Small intestine (tissue), 7 donors: ENCODE measurements around the gene CD101. TPM values are rescaled to one million over a fixed set of nuclear protein-coding genes. Genes with fewer than 3 reads are reported as not detected.

Source experiments
- DNase-seq, 2 donors: peaks; one replicate each; pipeline versions ENCODE4 v3.0.0 to v3.0.0-alpha.2; 2013
- FAIRE-seq: peaks from 2 replicates; lab custom pipeline; 2012; peaks lifted over from hg19 to GRCh38; lab: Jason Lieb, UNC
- H3K27ac ChIP-seq, 3 donors: one replicate each; pipeline ENCODE4 v1.5.1; 2013; ENCODE audit warnings: low read length in 2 of 3, mild to moderate bottlenecking in 2 of 3, control low read depth in 1 of 3, inconsistent platforms in 1 of 3, low read depth in 1 of 3, moderate library complexity in 1 of 3
- H3K27me3 ChIP-seq, 3 donors: one replicate each; pipeline ENCODE4 v1.6.1; 2013; ENCODE audit warnings: low read length in 3 of 3, inconsistent platforms in 1 of 3; ENCODE audit not compliant: control insufficient read depth in 3 of 3, insufficient read depth in 3 of 3
- H3K36me3 ChIP-seq, 3 donors: one replicate each; pipeline ENCODE4 v1.6.1; 2013; ENCODE audit warnings: low read length in 3 of 3, inconsistent platforms in 1 of 3, low read depth in 1 of 3, mild to moderate bottlenecking in 1 of 3, moderate library complexity in 1 of 3; ENCODE audit not compliant: control insufficient read depth in 3 of 3, insufficient read depth in 2 of 3
- H3K4me1 ChIP-seq, 3 donors: one replicate each; pipeline ENCODE4 v1.6.1; 2013; ENCODE audit warnings: low read length in 2 of 3, inconsistent platforms in 1 of 3, low read depth in 1 of 3, mild to moderate bottlenecking in 1 of 3, moderate library complexity in 1 of 3; ENCODE audit not compliant: control insufficient read depth in 3 of 3, insufficient read depth in 2 of 3
- H3K4me3 ChIP-seq, 3 donors: one replicate each; pipeline ENCODE4 v1.5.1; 2013; ENCODE audit warnings: low read length in 3 of 3, control low read depth in 1 of 3, inconsistent platforms in 1 of 3, low read depth in 1 of 3, mild to moderate bottlenecking in 1 of 3, moderate library complexity in 1 of 3
- H3K9me3 ChIP-seq, 2 donors: one replicate each; pipeline ENCODE4 v1.6.1; 2013; ENCODE audit warnings: low read depth in 1 of 2, low read length in 1 of 2; ENCODE audit not compliant: control insufficient read depth in 2 of 2, insufficient read depth in 1 of 2
- WGBS, 3 donors: extraction: QIAGEN DNeasy Blood & Tissue Kit; methylation state at CpG; one replicate each; pipeline ENCODE4 v1.1.7; 2013; 5-methylcytosine and 5-hydroxymethylcytosine counted together
- polyA plus RNA-seq, 4 donors: library from polyadenylated mRNA; stranded (reverse) in 3 of 4; unstranded in 1 of 4; fragments of 200-250 nt in 3 of 4; fragments of 120-200 nt in 1 of 4; gene quantifications; one replicate each; pipeline versions ENCODE4 v1.2.1 to v1.2.3, GENCODE V29; 2013
- donor health status: healthy with polysubstance abuse.
- donor health status: control.
- donor health status: control.
- donor health status: Bipolar disorder and iron deficiency.
- donor health status: healthy.

CD101 gene
- polyA plus RNA-seq, 4 donors: 1.3 to 6.2 (median 3.0) TPM

- 77 to 88% (median 78%) methylated on average over 2 of the region's 2 CpGs for WGBS, 3 donors
Observed at GRCh38 chr1:116981521-116982037, 20.0 kb upstream of the CD101 start.

GRCh38 chr1:116982319-116983004 is 19.1 kb upstream of the CD101 start:
- peak; percentile 94 to 98 for DNase-seq
- no peaks in the 10 kb centered on the region for H3K9me3 ChIP-seq
- H3K27me3 ChIP-seq: no peaks in the 10 kb centered on the region
- H3K27ac ChIP-seq: peak overlapping the region; percentile 84 to 89 (median 84)
- H3K4me3 ChIP-seq: no peak overlapping the region
- WGBS, 3 donors: 7 to 57% (median 48%) methylated on average over 8 to 9 of the region's 9 CpGs
- no peak for FAIRE-seq
- peaks cover 0 to 15% (median 0%) of the 10 kb centered on the region in 3 donors for H3K36me3 ChIP-seq
- peaks cover 0 to 30% (median 8%) of the 10 kb centered on the region in 3 donors for H3K4me1 ChIP-seq

More at GRCh38 chr1:116981521-116982037, 20.0 kb upstream of the CD101 start:
- no peak for FAIRE-seq
- peaks cover 0 to 11% (median 0%) of the 10 kb centered on the region in 3 donors for H3K36me3 ChIP-seq
- peak overlapping the region; percentile 26 to 81 (median 66) for H3K27ac ChIP-seq
- no peaks in the 10 kb centered on the region for H3K9me3 ChIP-seq
- peaks cover 0 to 29% (median 8%) of the 10 kb centered on the region in 3 donors for H3K4me1 ChIP-seq
- no peak overlapping the region for H3K4me3 ChIP-seq
- no peak for DNase-seq
- H3K27me3 ChIP-seq: no peaks in the 10 kb centered on the region

GRCh38 chr1:116983112-116983511 is 18.4 kb upstream of the CD101 start:
- Histone ChIP-seq H3K36me3 (peaks cover 0 to 19% (median 0%) of the 10 kb centered on the region in 3 donors), H3K4me3 (no peak overlapping the region), H3K27ac (peak overlapping the region in 2 of 3 donors; percentile 84 to 89), H3K27me3 (no peaks in the 10 kb centered on the region), H3K9me3 (no peaks in the 10 kb centered on the region), H3K4me1 (peaks cover 0 to 36% (median 8%) of the 10 kb centered on the region in 3 donors)
- WGBS, 3 donors: 58 to 65% (median 59%) methylated on average over 5 of the region's 5 CpGs
- FAIRE-seq: no peak
- no peak for DNase-seq

GRCh38 chr1:116983678-116984077 is 17.9 kb upstream of the CD101 start:
- DNase-seq (peak; percentile 16 to 33), FAIRE-seq (no peak)
- H3K27ac ChIP-seq: no peak overlapping the region
- no peaks in the 10 kb centered on the region for H3K27me3 ChIP-seq
- peaks cover 0 to 38% (median 8%) of the 10 kb centered on the region in 3 donors for H3K4me1 ChIP-seq
- H3K9me3 ChIP-seq: no peaks in the 10 kb centered on the region
- WGBS, 3 donors: 68 to 72% (median 68%) methylated on average over 4 of the region's 4 CpGs
- H3K36me3 ChIP-seq: peaks cover 0 to 24% (median 0%) of the 10 kb centered on the region in 3 donors
- H3K4me3 ChIP-seq: no peak overlapping the region

GRCh38 chr1:116984406-116985160 is 17.0 kb upstream of the CD101 start:
- Histone ChIP-seq H3K36me3 (peaks cover 0 to 28% (median 0%) of the 10 kb centered on the region in 3 donors), H3K4me3 (no peak overlapping the region), H3K27me3 (no peaks in the 10 kb centered on the region), H3K4me1 (peaks cover 0 to 41% (median 8%) of the 10 kb centered on the region in 3 donors), H3K9me3 (no peaks in the 10 kb centered on the region), H3K27ac (no peak overlapping the region)
- DNase-seq (no peak), FAIRE-seq (no peak)
- WGBS, 3 donors: 93 to 96% (median 95%) methylated on average over 14 of the region's 14 CpGs

GRCh38 chr1:116986421-116987255 is 14.9 kb upstream of the CD101 start:
- Histone ChIP-seq H3K36me3 (peaks cover 0 to 31% (median 2%) of the 10 kb centered on the region in 3 donors), H3K27ac (peak overlapping the region in 1 of 3 donors; percentile 45), H3K4me3 (no peak overlapping the region), H3K27me3 (no peaks in the 10 kb centered on the region), H3K9me3 (no peaks in the 10 kb centered on the region), H3K4me1 (peaks cover 0 to 38% (median 8%) of the 10 kb centered on the region in 3 donors)
- WGBS, 3 donors: 76 to 91% (median 78%) methylated on average over 29 of the region's 29 CpGs
- no peak for FAIRE-seq
- no peak for DNase-seq

- 54 to 85% (median 65%) methylated on average over 11 of the region's 11 CpGs for WGBS, 3 donors
- Histone ChIP-seq H3K27ac (peak overlapping the region in 1 of 3 donors; percentile 45), H3K27me3 (no peaks in the 10 kb centered on the region), H3K9me3 (no peaks in the 10 kb centered on the region), H3K36me3 (peaks cover 0 to 31% (median 2%) of the 10 kb centered on the region in 3 donors), H3K4me1 (peaks cover 0 to 32% (median 8%) of the 10 kb centered on the region in 3 donors), H3K4me3 (no peak overlapping the region)
- FAIRE-seq: no peak
- DNase-seq: peak; percentile 32 to 78
Observed at GRCh38 chr1:116987256-116987555, 14.4 kb upstream of the CD101 start.
